HCT116 (cell line): Measurements from ENCODE around the gene NOC2L. TPM values are rescaled to one million over a fixed set of nuclear protein-coding genes. Genes with fewer than 3 reads are reported as not detected.
A peak's percentile ranks its signal among the peaks of the same experiment; 100 is the strongest.

Experiments
- ATAC-seq: fragments of 200-7000 bp; cut with Tn5 transposase; 2 replicates; pipeline ENCODE4 v1.9.1; 2020; ENCODE audit warnings: mild to moderate bottlenecking, moderate library complexity
- BruUV-seq: library from RNA; stranded (reverse); fragments of 400-500 nt; replicated peaks from 2 replicates; lab custom pipeline; 2021; lab: Mats Ljungman, UMichigan
- CTCF ChIA-PET: fragments of 300-600 bp; sonication (Branson Sonifier 250); formaldehyde crosslinking; loops from one replicate; lab custom pipeline; 2021; ENCODE audit warnings: antibody characterized with exemption; lab: Charles Lee
- POLR2A ChIA-PET: fragments of 300-600, 350-600 bp; sonication (Branson Sonifier 250); formaldehyde crosslinking; loops from one replicate; lab custom pipeline; 2021; ENCODE audit warnings: antibody characterized with exemption; lab: Charles Lee
- RAD21 ChIA-PET, 2 experiments: fragments of 300-600 bp; sonication (Branson Sonifier 250); formaldehyde crosslinking; loops; one replicate each; lab custom pipeline; 2023; ENCODE audit warnings: low total read pairs in 2 of 2; ENCODE audit not compliant: uncharacterized antibody in 2 of 2, unreplicated experiment in 2 of 2, low non-redundant PET in 1 of 2; lab: Charles Lee
- DNase-seq: peaks from one replicate; pipeline ENCODE4 v3.0.0-alpha.2; 2010; ENCODE audit warnings: low read depth, low spot score
- H2AFZ ChIP-seq: fragments of 200-600 bp; shearing (Covaris generic), sonication (generic); 2 replicates; pipeline ENCODE4 v1.6.1; 2017; ENCODE audit warnings: low read depth, mixed run types, mixed read lengths, antibody characterized with exemption, low read length; ENCODE audit not compliant: poor library complexity, severe bottlenecking
- H3K27ac ChIP-seq: 2 replicates; pipeline ENCODE4 v1.5.1; 2012; ENCODE audit warnings: low read depth, low read length
- H3K27me3 ChIP-seq: fragments of 200-600 bp; sonication (generic); 2 replicates; pipeline ENCODE4 v1.6.1; 2016; ENCODE audit warnings: mixed run types, low read length, mixed read lengths; ENCODE audit not compliant: insufficient read depth
- H3K36me3 ChIP-seq, 2 experiments: fragments of 200-500 bp in 1 of 2; fragments of 200-600 bp in 1 of 2; sonication (Bioruptor generic) in 1 of 2; sonication (generic) in 1 of 2; 2 replicates each; pipeline versions ENCODE4 v1.5.1 to v1.6.1; 2014 to 2016; ENCODE audit warnings: low read length in 2 of 2, inconsistent platforms in 1 of 2, mixed read lengths in 1 of 2, mixed run types in 1 of 2; ENCODE audit not compliant: insufficient read depth in 2 of 2, control insufficient read depth in 1 of 2
- H3K4me1 ChIP-seq, 2 experiments: fragments of 200-600 bp in 1 of 2; sonication (generic) in 1 of 2; 2 replicates each; pipeline versions ENCODE4 v1.5.1 to v1.6.1; 2012 to 2017; ENCODE audit warnings: low read length in 2 of 2, inconsistent platforms in 1 of 2, mild to moderate bottlenecking in 1 of 2, mixed read lengths in 1 of 2, mixed run types in 1 of 2, moderate library complexity in 1 of 2; ENCODE audit not compliant: insufficient read depth in 2 of 2, control insufficient read depth in 1 of 2
- H3K4me2 ChIP-seq: fragments of 200-600 bp; sonication (generic); 2 replicates; pipeline ENCODE4 v1.6.1; 2017; ENCODE audit warnings: mixed run types, low read length, mixed read lengths
- H3K4me3 ChIP-seq, 2 experiments: fragments of 200-600 bp in 1 of 2; sonication (generic) in 1 of 2; replicated peaks in 1 of 2; 2 replicates each; pipeline ENCODE4 v1.5.1; 2011 to 2016; ENCODE audit warnings: low read length in 2 of 2, control low read depth in 1 of 2, low read depth in 1 of 2, mild to moderate bottlenecking in 1 of 2, mixed read lengths in 1 of 2, mixed run types in 1 of 2
- H3K79me2 ChIP-seq: fragments of 200-600 bp; sonication (generic); 2 replicates; pipeline ENCODE4 v1.6.1; 2017; ENCODE audit warnings: mild to moderate bottlenecking, mixed run types, low read length, moderate library complexity, mixed read lengths; ENCODE audit not compliant: insufficient read depth
- H3K9ac ChIP-seq: fragments of 200-600 bp; sonication (generic); 2 replicates; pipeline ENCODE4 v1.6.1; 2016; ENCODE audit warnings: low read length, mixed read lengths
- H3K9me2 ChIP-seq: fragments of 200-600 bp; sonication (generic), shearing (Covaris generic); 2 replicates; pipeline ENCODE4 v1.6.1; 2017; ENCODE audit warnings: mixed run types, mild to moderate bottlenecking, moderate library complexity; ENCODE audit not compliant: insufficient read depth
- H3K9me3 ChIP-seq, 2 experiments: fragments of 200-500 bp in 1 of 2; fragments of 200-600 bp in 1 of 2; sonication (Bioruptor generic) in 1 of 2; sonication (generic) in 1 of 2; 2 replicates each; pipeline ENCODE4 v1.6.1; 2014 to 2017; ENCODE audit warnings: low read length in 2 of 2, mixed read lengths in 2 of 2, inconsistent platforms in 1 of 2, low read depth in 1 of 2, mild to moderate bottlenecking in 1 of 2, mixed run types in 1 of 2, moderate library complexity in 1 of 2; ENCODE audit not compliant: control insufficient read depth in 1 of 2, insufficient read depth in 1 of 2
- H4K20me1 ChIP-seq: fragments of 200-600 bp; sonication (generic), shearing (Covaris generic); 2 replicates; pipeline ENCODE4 v1.6.1; 2017; ENCODE audit warnings: mixed run types, mild to moderate bottlenecking, moderate library complexity; ENCODE audit not compliant: insufficient read depth
- CEBPB ChIP-seq: IDR thresholded peaks from 2 replicates; pipeline ENCODE4 v1.6.1; 2012; ENCODE audit warnings: low read depth
- ELF1 ChIP-seq: IDR thresholded peaks from 2 replicates; pipeline ENCODE4 v1.6.1; 2012; ENCODE audit warnings: low read depth, borderline replicate concordance
- JUND ChIP-seq: IDR thresholded peaks from 2 replicates; pipeline ENCODE4 v1.6.1; 2012
- SP1 ChIP-seq: IDR thresholded peaks from 2 replicates; pipeline ENCODE4 v1.6.1; 2012; ENCODE audit warnings: low read depth
- SRF ChIP-seq: IDR thresholded peaks from 2 replicates; pipeline ENCODE4 v1.6.1; 2012; ENCODE audit warnings: low read depth
- TCF7L2 ChIP-seq: IDR thresholded peaks from 2 replicates; pipeline ENCODE4 v1.7.0; 2011; ENCODE audit warnings: borderline replicate concordance, inconsistent platforms; ENCODE audit not compliant: insufficient read depth, insufficient read length; ENCODE audit errors: extremely low read depth
- YY1 ChIP-seq: IDR thresholded peaks from 2 replicates; pipeline ENCODE4 v1.6.1; 2011; ENCODE audit warnings: low read length, low read depth, moderate library complexity, mild to moderate bottlenecking; ENCODE audit not compliant: insufficient replicate concordance; ENCODE audit errors: extremely low read depth
- intact Hi-C: fragments of 100-400 bp; cut with micrococcal nuclease; formaldehyde crosslinking; loops from 2 replicates; pipeline ENCODE4 v1.10.0; 2022
- total RNA-seq: library from RNA; stranded (reverse); gene quantifications from one replicate; pipeline ENCODE4 v1.2.1, GENCODE V29; 2021; ENCODE audit not compliant: unreplicated experiment
- TF ChIP-seq, protein P1 (sequence below): IDR thresholded peaks from 2 replicates; pipeline ENCODE4 v1.6.1; 2011; ENCODE audit warnings: mild to moderate bottlenecking, low read length, moderate library complexity; ENCODE audit not compliant: insufficient replicate concordance; ENCODE audit errors: extremely low read depth
- TF ChIP-seq, protein P2 (sequence below): IDR thresholded peaks from 2 replicates; pipeline ENCODE4 v1.6.1; 2012

The NOC2L gene
- total RNA-seq, 1 experiment from 2014 or later = 260 TPM

DNA sequence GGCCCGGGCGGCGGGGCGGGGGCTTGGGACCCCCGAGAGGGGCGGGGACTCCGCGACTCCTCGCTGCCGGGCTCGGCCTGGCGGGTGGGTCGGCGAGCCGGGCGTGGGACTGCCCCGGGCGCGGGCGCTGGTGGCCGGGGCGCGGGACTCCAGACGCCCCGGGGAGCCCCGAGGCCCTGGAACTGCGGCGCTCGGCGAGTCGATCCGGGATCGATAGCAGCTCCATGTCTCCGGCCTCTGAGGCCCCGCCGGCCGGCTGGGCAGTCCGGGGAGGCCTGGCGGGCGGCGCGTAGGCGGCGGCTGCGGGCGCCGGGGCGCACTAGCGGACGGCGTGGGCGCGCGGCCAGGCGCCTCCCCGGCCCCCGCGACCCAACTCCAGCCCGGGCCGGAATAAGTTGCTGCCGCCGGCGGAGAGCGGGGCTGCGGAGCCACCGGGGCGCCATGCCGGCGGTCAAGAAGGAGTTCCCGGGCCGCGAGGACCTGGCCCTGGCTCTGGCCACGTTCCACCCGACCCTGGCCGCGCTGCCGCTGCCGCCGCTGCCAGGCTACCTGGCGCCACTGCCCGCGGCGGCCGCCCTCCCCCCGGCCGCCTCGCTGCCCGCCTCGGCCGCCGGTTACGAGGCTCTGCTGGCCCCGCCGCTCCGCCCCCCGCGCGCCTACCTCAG, 34.9 kb downstream of the NOC2L start (continued):
- no peak for TF ChIP-seq SRF
- no peak for TF ChIP-seq TCF7L2
- TF ChIP-seq JUND = no peak
- TF ChIP-seq, protein P1, sequence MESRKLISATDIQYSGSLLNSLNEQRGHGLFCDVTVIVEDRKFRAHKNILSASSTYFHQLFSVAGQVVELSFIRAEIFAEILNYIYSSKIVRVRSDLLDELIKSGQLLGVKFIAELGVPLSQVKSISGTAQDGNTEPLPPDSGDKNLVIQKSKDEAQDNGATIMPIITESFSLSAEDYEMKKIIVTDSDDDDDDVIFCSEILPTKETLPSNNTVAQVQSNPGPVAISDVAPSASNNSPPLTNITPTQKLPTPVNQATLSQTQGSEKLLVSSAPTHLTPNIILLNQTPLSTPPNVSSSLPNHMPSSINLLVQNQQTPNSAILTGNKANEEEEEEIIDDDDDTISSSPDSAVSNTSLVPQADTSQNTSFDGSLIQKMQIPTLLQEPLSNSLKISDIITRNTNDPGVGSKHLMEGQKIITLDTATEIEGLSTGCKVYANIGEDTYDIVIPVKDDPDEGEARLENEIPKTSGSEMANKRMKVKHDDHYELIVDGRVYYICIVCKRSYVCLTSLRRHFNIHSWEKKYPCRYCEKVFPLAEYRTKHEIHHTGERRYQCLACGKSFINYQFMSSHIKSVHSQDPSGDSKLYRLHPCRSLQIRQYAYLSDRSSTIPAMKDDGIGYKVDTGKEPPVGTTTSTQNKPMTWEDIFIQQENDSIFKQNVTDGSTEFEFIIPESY = no peak
- TF ChIP-seq SP1 = no peak
- no peak for TF ChIP-seq CEBPB
- TF ChIP-seq, protein P2, sequence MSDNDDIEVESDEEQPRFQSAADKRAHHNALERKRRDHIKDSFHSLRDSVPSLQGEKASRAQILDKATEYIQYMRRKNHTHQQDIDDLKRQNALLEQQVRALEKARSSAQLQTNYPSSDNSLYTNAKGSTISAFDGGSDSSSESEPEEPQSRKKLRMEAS = no peak
- TF ChIP-seq, all 23 proteins: peak for 0

DNA sequence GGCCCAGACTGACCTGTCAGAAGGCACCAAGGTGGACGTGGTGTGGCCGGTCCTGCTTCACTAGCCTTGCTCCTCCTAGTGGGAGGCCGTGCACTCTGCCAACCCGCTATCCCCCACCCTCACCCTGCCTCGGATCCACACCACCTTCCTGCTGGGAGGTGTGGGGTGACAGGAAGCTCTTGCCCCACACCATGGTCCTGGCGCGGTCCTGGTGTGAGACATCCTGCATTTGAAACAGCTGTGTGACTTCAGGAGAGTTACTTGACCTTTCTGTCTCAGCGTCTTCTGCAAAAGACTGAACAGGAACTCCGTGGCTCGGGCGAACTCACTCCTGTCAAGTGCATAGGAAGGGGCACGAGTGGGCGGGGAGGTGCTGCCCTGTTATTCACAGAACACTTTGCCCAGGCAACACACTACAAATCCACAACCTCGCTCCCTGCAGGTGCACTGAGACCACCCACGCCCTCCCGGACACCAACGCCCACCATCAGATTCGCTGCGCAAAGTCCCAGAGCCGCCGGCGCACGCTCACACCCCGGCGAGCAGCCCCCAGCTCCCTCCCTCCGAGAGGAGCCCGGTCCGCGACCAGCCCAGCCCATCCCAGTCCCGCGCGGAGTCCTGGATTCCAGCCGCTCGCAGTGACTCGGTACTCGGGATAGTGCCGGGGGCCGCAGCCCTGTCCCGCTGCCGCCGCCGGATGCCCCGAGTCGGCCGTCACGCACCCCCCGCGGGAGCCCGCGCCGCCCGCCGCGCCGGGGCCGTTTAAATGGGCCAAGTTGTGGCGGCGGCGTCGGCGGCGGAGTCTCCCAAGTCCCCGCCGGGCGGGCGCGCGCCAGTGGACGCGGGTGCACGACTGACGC, 35.7 kb downstream of the NOC2L start, which contains the start of gene SAMD11:
Gene SAMD11, plus strand, starts transcription at position 793 of the 860 bp plus-strand sequence. CDS start 509 bp downstream, outside the sequence.
- ChIA-PET POLR2A (no interaction called here), RAD21 (no interaction called here), CTCF (no interaction called here)
- Histone ChIP-seq H3K4me2 (peak within 1 kb of the TSS; percentile 90), H3K9me3 (no peaks in the 10 kb centered on the region), H3K36me3 (no peaks in the 10 kb centered on the region), H3K79me2 (no peaks in the 10 kb centered on the region), H3K27me3 (peaks cover 32% of the 10 kb centered on the region; the same call in 1 of the 2 replicates), H3K27ac (peak within 1 kb of the TSS; percentile 74; the same call in 1 of the 2 replicates), H3K4me3 (peak within 1 kb of the TSS; percentile 43 to 61), H4K20me1 (no peaks in the 10 kb centered on the region), H2AFZ (no peak within 1 kb of the TSS), H3K9ac (peak within 1 kb of the TSS; percentile 45), H3K9me2 (no peaks in the 10 kb centered on the region), H3K4me1 (peaks cover 37 to 49% of the 10 kb centered on the region in 2 experiments)
- DNase-seq = peak; percentile 54
- TF ChIP-seq JUND = no peak
- TF ChIP-seq ELF1 = no peak
- peak; percentile 75 for TF ChIP-seq TCF7L2
- TF ChIP-seq YY1 = peak; percentile 15
- BruUV-seq = no TSS peak
- intact Hi-C loops = loop anchor here (1.0 kb wide), 1 partner anchor 17 kb away; no protein-coding TSS in a partner anchor
- ATAC-seq = peak; percentile 39
